ENCODE data around the gene RFWD3.

RFWD3 gene, protein sequence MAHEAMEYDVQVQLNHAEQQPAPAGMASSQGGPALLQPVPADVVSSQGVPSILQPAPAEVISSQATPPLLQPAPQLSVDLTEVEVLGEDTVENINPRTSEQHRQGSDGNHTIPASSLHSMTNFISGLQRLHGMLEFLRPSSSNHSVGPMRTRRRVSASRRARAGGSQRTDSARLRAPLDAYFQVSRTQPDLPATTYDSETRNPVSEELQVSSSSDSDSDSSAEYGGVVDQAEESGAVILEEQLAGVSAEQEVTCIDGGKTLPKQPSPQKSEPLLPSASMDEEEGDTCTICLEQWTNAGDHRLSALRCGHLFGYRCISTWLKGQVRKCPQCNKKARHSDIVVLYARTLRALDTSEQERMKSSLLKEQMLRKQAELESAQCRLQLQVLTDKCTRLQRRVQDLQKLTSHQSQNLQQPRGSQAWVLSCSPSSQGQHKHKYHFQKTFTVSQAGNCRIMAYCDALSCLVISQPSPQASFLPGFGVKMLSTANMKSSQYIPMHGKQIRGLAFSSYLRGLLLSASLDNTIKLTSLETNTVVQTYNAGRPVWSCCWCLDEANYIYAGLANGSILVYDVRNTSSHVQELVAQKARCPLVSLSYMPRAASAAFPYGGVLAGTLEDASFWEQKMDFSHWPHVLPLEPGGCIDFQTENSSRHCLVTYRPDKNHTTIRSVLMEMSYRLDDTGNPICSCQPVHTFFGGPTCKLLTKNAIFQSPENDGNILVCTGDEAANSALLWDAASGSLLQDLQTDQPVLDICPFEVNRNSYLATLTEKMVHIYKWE

DNA sequence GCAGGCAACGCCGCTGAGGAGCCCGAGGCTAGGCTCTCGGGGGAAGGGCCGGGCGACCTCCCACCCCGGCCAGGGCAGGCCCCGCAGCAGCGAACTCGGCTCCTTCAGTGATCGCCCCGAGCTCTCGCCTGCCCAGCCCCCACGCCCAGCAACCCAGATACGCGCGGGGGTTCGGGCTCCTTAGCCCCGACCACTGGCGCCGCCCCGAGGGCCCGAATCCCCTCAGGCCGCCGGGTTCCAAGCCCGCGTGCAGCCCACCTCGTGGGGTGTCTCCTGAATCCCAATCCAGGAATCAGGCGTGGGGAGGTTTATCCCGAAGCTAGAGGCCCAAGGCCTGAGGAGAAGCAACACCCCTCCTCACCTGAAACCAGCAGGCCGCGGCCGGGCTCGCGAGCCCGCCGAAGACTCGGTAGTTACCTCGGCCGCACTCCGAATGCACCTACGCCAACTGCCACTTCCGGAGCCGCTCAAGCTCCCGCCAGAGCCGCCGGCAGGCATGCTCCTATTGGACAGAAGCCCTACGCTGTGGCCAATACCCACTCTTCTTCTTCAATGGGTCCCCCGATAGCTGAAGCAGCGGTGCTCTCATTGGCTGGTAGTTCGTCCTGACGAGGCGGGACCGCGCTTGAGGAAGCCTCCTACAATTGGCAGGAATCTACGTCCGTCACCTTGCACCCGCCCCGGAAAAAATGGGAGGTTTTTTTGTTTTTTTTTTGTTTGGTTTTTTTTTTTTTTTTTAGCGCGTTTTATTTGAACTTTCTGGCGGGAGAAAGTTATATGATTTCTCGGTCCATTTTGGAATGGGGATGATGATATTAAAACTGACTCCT, at the start of gene RFWD3:
Gene RFWD3, minus strand, starts transcription at position 453 of the 830 bp plus-strand sequence. CDS start 5,428 bp downstream, outside the sequence.
- H3K4me3 Mint-ChIP-seq, result peak within 1 kb of the TSS; percentile 86 to 92
- DNase-seq, result peak; percentile 96
- H3K27me3 Mint-ChIP-seq, result no peaks in the 10 kb centered on the region
- peak; percentile 100 for ATAC-seq (replicated peaks)
- H3K4me1 Mint-ChIP-seq, result peaks cover 19 to 34% of the 10 kb centered on the region in 2 donors
- peak within 1 kb of the TSS; percentile 98 for H3K27ac Mint-ChIP-seq
- H3K9me3 Mint-ChIP-seq, result no peaks in the 10 kb centered on the region
- peaks cover 20 to 32% of the 10 kb centered on the region in 2 donors for H3K36me3 Mint-ChIP-seq

DNA sequence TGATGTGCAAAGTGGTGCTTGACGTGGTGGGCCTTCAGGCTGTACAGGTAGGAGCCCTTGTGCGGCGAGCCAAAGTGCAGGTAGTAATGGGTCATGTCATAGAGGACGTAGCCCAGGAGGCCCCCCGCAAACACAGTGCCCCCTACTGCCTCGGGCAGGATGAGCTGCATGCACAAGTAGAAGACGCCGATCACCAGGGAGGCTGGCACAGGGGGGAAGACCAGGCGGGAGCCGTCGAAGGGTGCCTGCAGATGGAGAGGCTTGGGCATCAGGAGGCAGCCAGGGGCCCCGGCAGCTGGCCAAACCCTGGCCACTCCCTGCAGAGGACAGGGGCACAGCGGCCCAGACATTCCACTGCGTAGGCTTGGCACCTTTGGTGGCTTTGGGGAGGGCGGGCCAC, 49.7 kb upstream of the RFWD3 start:
- no peaks in the 10 kb centered on the region for H3K4me1 Mint-ChIP-seq
- no peak overlapping the region for H3K27ac Mint-ChIP-seq
- no peaks in the 10 kb centered on the region for H3K9me3 Mint-ChIP-seq
- no peak overlapping the region for H3K4me3 Mint-ChIP-seq
- DNase-seq (no peak), ATAC-seq (replicated peaks) (no peak)
- H3K36me3 Mint-ChIP-seq, result no peaks in the 10 kb centered on the region
- peaks cover 0 to 6% of the 10 kb centered on the region in 2 donors for H3K27me3 Mint-ChIP-seq

DNA sequence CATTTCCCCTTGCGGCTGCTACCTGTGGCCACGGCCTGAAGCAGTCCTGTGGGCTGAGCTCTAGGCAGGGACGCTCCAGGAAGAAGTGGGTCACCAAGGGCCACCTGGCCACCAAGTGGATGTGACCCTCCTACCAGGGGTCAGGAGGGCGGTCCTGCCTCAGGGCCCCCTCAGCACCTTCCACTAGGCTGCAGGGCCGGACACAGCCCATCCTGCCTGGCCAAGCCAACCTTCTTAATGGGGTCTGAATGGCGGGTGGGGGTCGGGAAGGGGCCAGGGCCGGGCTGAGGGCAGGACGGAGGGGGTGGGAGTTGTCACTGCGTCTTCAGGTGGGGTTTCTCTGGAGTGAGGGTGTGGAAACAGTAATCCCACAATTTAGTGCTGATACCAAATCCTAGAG, 47.2 kb upstream of the RFWD3 start:
- Mint-ChIP-seq H3K27ac (no peak overlapping the region), H3K27me3 (peaks cover 0 to 5% of the 10 kb centered on the region in 2 donors), H3K9me3 (no peaks in the 10 kb centered on the region), H3K4me1 (peaks cover 3 to 5% of the 10 kb centered on the region in 2 donors), H3K36me3 (no peaks in the 10 kb centered on the region), H3K4me3 (no peak overlapping the region)
- DNase-seq, result no peak
- ATAC-seq (replicated peaks), result no peak

DNA sequence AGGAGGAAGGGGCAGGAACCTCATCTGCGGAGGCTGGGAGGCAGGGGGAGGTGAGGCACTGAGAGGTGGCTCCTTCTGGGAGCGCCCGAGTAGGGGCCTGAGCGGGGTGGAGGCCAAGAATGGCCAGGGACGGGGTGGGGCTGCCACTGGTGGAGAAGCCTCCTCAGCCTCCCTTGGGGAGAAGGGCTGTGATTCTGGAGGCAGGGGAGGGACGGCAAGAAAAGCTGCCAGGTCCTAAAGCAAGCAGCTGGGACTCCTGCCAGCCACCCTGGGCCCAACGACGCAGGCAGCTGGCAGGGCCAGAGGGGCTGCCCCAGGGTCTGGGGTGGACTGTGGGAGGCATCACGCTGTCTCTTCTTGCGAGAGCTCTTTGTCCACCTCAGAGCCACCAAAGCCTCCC, 46.6 kb upstream of the RFWD3 start:
- Mint-ChIP-seq H3K9me3 (no peaks in the 10 kb centered on the region), H3K4me3 (no peak overlapping the region), H3K27ac (no peak overlapping the region), H3K4me1 (peaks cover 3 to 5% of the 10 kb centered on the region in 2 donors), H3K36me3 (no peaks in the 10 kb centered on the region), H3K27me3 (peaks cover 0 to 1% of the 10 kb centered on the region in 2 donors)
- DNase-seq, result no peak
- no peak for ATAC-seq (replicated peaks)

DNA sequence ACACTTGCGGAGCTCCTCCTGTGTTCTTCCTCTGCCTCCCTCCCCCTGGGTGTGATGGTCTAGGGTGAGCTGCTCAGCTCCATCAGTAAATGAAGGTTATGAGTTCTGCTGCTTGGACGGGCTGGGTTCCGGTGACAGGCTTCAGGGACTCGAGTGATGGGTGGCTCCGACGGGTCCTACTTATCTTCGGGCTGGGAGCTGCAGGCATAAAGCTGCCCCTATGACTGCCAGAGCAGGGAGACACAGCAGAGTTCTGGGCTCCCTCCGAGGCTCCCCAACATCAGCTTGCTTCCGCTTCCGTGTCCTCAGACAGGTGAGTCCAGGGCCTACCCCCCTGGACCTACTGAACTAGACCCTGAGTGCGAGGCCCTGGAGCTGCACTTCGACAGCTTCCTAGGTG, 45.3 kb upstream of the RFWD3 start:
- H3K4me3 Mint-ChIP-seq, result no peak overlapping the region
- no peaks in the 10 kb centered on the region for H3K9me3 Mint-ChIP-seq
- H3K4me1 Mint-ChIP-seq, result peaks cover 3 to 5% of the 10 kb centered on the region in 2 donors
- no peak overlapping the region for H3K27ac Mint-ChIP-seq
- H3K36me3 Mint-ChIP-seq, result no peaks in the 10 kb centered on the region
- DNase-seq, result no peak
- no peak for ATAC-seq (replicated peaks)
- no peaks in the 10 kb centered on the region for H3K27me3 Mint-ChIP-seq

DNA sequence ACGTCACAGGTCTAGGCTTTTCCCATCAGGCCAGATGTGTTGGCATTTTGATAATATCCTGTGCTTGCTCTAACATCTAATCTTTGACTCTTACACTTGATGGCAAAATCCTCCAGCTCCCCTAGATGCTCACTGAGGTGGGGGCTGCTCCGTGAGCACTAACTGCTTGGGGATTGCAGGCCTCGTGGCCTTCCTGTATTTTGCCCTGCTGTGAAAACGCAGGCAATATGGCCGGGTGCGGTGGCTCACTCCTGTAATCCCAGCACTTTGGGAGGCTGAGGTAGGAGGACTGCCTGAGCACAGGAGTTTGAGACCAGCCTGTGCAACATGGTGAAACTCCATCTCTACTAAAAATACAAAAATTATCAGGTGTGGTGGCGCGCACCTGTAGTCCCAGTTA, 43.7 kb upstream of the RFWD3 start:
- no peaks in the 10 kb centered on the region for H3K27me3 Mint-ChIP-seq
- H3K4me3 Mint-ChIP-seq, result no peak overlapping the region
- H3K36me3 Mint-ChIP-seq, result no peaks in the 10 kb centered on the region
- H3K9me3 Mint-ChIP-seq, result no peaks in the 10 kb centered on the region
- ATAC-seq (replicated peaks), result no peak
- peaks cover 3 to 5% of the 10 kb centered on the region in 2 donors for H3K4me1 Mint-ChIP-seq
- H3K27ac Mint-ChIP-seq, result no peak overlapping the region
- DNase-seq, result no peak

DNA sequence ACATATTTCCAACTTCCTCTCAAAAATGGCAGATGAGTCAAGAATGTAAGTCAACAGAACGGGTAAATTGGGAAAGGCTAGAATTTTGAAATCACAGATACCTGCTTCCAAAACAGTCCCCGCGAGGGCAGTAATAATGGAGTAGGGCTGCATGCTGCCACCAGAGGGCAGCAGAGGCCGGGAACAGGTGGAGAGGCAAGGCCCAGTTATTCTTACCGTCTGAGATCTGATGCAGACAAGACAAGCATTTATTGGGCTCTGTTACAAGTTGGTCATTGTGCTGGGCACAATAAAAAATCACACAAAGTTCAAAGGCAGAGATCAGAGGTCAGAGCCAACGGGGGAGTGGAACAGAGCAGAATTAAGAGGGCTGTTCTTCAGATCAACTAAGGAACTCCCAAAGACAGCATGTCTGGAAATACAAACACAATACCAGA, 42.8 kb upstream of the RFWD3 start:
- peaks cover 3 to 5% of the 10 kb centered on the region in 2 donors for H3K4me1 Mint-ChIP-seq
- peak; percentile 54 for DNase-seq
- no peaks in the 10 kb centered on the region for H3K9me3 Mint-ChIP-seq
- no peaks in the 10 kb centered on the region for H3K36me3 Mint-ChIP-seq
- no peak overlapping the region for H3K4me3 Mint-ChIP-seq
- no peaks in the 10 kb centered on the region for H3K27me3 Mint-ChIP-seq
- ATAC-seq (replicated peaks), result peak; percentile 95 to 99
- no peak overlapping the region for H3K27ac Mint-ChIP-seq

DNA sequence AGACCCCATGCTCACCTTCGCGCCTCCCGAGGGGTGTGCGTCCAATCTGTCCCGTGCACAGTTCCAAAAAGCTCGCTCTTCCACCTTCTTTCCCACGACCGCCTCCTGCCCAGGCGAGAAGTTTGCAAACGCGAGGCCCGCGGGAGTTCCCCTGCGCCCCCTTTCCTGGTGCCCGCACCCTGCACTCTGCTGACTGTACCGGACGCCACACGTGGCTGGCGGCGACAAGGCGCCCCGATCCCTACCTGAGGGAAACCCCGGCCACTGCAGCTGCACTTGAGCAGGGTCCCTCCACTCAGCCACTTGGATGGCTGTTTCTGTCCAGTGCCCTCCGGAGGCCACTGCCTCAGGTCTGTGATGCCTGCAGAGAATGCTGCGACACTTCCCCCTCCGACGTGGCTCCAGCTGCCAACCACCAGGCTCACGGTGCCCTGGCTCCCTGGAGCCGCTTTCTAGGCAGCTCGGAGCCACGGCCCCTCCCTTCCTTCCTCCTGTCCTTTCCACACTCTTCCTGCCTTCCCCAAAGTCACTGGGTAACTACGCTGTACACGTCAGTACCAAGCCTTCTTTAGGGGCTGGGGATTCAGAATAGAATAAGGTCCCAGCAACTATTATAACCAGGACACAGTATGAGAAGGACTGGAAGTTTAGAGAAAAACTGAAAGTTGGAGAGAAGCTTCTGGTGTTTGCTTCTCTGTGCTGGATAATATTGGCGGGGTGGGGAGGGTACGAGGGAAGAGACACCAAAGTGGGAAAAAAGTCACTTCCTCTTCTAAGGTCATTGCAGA, 34.0 kb upstream of the RFWD3 start, which contains the start of gene MLKL:
Gene MLKL, minus strand, starts transcription at position 425 of the 788 bp plus-strand sequence. CDS start 5,105 bp downstream, outside the sequence.
- peak; percentile 23 for DNase-seq
- Mint-ChIP-seq H3K4me1 (peaks cover 22 to 58% of the 10 kb centered on the region in 2 donors), H3K4me3 (peak within 1 kb of the TSS; percentile 93 to 98), H3K27ac (peak within 1 kb of the TSS; percentile 96), H3K36me3 (no peaks in the 10 kb centered on the region), H3K9me3 (no peaks in the 10 kb centered on the region), H3K27me3 (no peaks in the 10 kb centered on the region)
- peak; percentile 63 to 70 for ATAC-seq (replicated peaks)

DNA sequence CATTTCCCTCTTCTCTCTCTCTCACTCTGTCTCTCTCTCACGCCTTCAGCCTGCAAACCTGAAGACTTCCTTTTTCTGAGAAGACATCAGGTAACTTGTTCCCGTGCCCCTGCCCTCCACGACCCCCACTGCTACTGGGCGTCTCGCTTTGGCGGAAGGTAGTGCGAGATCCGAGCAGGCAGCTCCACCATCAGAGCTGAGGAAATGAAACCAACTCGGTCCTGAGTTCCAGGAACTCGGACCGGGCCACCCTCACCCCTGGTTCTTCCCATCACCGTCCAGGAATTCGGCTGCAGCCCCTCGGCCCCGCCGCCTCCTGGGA, 33.4 kb upstream of the RFWD3 start:
- Mint-ChIP-seq H3K4me1 (peaks cover 22 to 59% of the 10 kb centered on the region in 2 donors), H3K27me3 (no peaks in the 10 kb centered on the region), H3K36me3 (peaks cover 3 to 4% of the 10 kb centered on the region in 2 donors), H3K27ac (peak overlapping the region; percentile 96), H3K9me3 (no peaks in the 10 kb centered on the region), H3K4me3 (peak overlapping the region; percentile 93 to 98)
- ATAC-seq (replicated peaks) (peak; percentile 26 to 38), DNase-seq (no peak)

DNA sequence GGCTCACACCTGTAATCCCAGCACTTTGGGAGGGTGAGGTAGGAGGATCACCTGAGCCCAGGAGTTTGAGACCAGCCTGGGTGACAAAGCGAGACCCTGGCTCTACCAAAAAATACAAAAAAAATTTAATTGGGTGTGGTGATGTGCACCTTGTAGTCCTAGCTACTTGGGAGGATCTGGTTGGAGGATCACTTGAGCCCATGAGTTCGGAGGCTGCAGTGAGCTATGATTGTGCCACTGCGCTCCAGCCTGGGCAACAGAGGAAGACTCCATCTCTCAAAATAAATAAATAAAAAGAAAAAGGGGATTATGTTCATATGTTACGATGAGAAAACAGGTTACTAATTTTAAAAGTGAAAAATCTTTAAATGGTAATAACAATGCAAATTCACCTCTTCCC, 33.0 kb upstream of the RFWD3 start:
- ATAC-seq (replicated peaks) (no peak), DNase-seq (no peak)
- H3K9me3 Mint-ChIP-seq, result no peaks in the 10 kb centered on the region
- H3K4me3 Mint-ChIP-seq, result peak overlapping the region in 1 of 2 donors; percentile 43
- H3K4me1 Mint-ChIP-seq, result peaks cover 22 to 59% of the 10 kb centered on the region in 2 donors
- no peaks in the 10 kb centered on the region for H3K27me3 Mint-ChIP-seq
- H3K36me3 Mint-ChIP-seq, result peaks cover 3 to 4% of the 10 kb centered on the region in 2 donors
- no peak overlapping the region for H3K27ac Mint-ChIP-seq

DNA sequence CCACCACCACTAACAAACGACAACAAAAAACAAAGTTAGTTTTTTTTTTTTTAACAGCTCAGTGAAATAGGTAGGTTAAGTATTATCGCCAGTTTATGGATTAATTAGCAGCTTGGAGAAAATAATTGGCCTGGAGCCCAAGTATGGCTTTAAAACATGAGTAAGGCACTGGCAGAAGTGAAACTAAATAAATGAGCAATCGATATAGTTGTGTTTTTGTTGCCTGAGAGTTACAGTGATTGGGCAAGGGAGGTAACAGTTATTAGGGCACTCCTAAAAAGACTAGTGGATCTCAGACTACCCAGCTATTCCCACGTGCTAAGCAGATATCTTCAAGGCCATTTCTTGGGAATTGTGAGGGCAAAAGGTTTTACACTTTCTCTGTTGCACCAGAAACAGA, 31.5 kb upstream of the RFWD3 start:
- H3K27me3 Mint-ChIP-seq, result no peaks in the 10 kb centered on the region
- H3K27ac Mint-ChIP-seq, result no peak overlapping the region
- no peak for ATAC-seq (replicated peaks)
- no peaks in the 10 kb centered on the region for H3K9me3 Mint-ChIP-seq
- no peak for DNase-seq
- no peak overlapping the region for H3K4me3 Mint-ChIP-seq
- H3K4me1 Mint-ChIP-seq, result peaks cover 22 to 59% of the 10 kb centered on the region in 2 donors
- peaks cover 3 to 4% of the 10 kb centered on the region in 2 donors for H3K36me3 Mint-ChIP-seq

DNA sequence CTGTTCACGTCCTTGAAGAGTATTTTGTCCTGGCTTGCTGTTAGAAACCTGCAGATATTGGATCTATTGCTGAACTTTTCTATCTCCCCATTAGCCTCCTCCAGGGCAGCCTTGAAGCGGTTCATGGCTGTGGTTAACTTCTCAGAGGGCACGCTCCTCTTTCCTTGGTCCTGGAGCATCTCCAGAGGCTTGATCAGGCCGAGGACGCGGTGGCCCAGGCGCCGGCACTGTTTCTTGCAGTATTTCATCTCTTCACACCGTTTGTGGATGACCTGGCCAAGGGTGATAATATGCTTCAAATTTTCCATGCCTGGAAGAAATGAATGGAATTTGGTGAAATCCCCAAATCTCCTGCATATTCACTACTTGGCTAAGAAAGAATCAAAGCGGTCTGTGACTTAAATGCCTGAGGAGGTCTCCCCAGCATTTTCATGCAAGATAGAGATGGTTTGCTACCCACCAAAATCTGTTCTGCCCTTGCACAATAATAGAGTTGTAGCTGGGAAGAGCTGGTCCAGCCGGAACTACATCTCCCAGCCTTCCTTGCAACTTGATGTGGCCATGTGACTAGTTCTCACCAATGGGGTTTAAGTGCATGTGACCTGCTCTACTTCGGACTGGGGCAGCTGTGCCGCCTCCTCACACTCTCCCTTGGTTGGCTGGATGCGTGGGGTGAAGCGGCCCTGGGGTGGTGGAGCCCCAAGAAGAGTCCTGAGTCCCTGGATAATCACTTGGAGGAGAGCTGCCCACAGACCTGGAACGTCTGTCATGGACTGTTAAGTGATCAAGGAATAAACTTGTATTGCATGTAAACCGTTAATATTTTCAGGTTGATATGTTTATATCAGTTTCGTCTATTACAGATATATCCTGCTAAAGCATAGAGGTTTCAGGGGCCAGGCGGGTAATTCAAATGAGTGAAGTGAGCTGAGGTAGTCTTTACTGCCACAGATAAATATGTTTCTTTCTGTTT, 29.1 kb upstream of the RFWD3 start:
- peaks cover 12 to 15% of the 10 kb centered on the region in 2 donors for H3K36me3 Mint-ChIP-seq

More for the DNA sequence above, 29.1 kb upstream of the RFWD3 start:
- Mint-ChIP-seq H3K4me1 (peaks cover 13 to 43% of the 10 kb centered on the region in 2 donors), H3K27me3 (no peaks in the 10 kb centered on the region), H3K27ac (peak overlapping the region; percentile 90), H3K4me3 (peak overlapping the region; percentile 91 to 93), H3K9me3 (no peaks in the 10 kb centered on the region)
- ATAC-seq (replicated peaks) (peak; percentile 89 to 90), DNase-seq (peak; percentile 69)
